Hepatocyte (in vitro differentiated cells): ENCODE data around the gene GLMP. TPM values are rescaled to one million over a fixed set of nuclear protein-coding genes. Genes with fewer than 3 reads are reported as not detected.
A peak's percentile ranks its signal among the peaks of the same experiment; 100 is the strongest.

Experiments
- DNase-seq: peaks from one replicate; pipeline ENCODE4 v3.0.0-alpha.2; 2016; ENCODE audit warnings: low spot score
- H2AFZ ChIP-seq: fragments of 200-600 bp; sonication (generic); 2 replicates; pipeline ENCODE4 v1.6.0; 2016; ENCODE audit warnings: antibody characterized with exemption, mild to moderate bottlenecking
- H3K27ac ChIP-seq: fragments of 200-600 bp; sonication (generic); 2 replicates; pipeline ENCODE4 v1.5.1; 2016; ENCODE audit warnings: mild to moderate bottlenecking
- H3K27me3 ChIP-seq: fragments of 200-600 bp; sonication (generic); 2 replicates; pipeline ENCODE4 v1.6.1; 2016
- H3K36me3 ChIP-seq: fragments of 200-600 bp; sonication (generic); replicated peaks from 2 replicates; pipeline ENCODE4 v1.5.1; 2016; ENCODE audit warnings: low read depth; ENCODE audit not compliant: insufficient read depth
- H3K4me1 ChIP-seq: fragments of 200-600 bp; sonication (generic); 2 replicates; pipeline ENCODE4 v1.5.1; 2016; ENCODE audit warnings: mild to moderate bottlenecking, moderate library complexity; ENCODE audit not compliant: insufficient read depth
- H3K4me2 ChIP-seq: fragments of 200-600 bp; sonication (generic); 2 replicates; pipeline ENCODE4 v1.6.0; 2016
- H3K4me3 ChIP-seq: fragments of 200-600 bp; sonication (generic); 2 replicates; pipeline ENCODE4 v1.5.1; 2016; ENCODE audit warnings: mild to moderate bottlenecking
- H3K79me2 ChIP-seq: fragments of 200-600 bp; sonication (generic); 2 replicates; pipeline ENCODE4 v1.6.0; 2017; ENCODE audit warnings: mild to moderate bottlenecking
- H3K9me2 ChIP-seq: fragments of 200-600 bp; sonication (generic); replicated peaks from 2 replicates; pipeline ENCODE4 v1.6.0; 2017; ENCODE audit warnings: mild to moderate bottlenecking; ENCODE audit not compliant: insufficient read depth
- H3K9me3 ChIP-seq: fragments of 200-600 bp; sonication (generic); 2 replicates; pipeline ENCODE4 v1.5.1; 2016; ENCODE audit warnings: low read depth, mild to moderate bottlenecking
- H4K20me1 ChIP-seq: fragments of 200-600 bp; sonication (generic); 2 replicates; pipeline ENCODE4 v1.6.0; 2016; ENCODE audit warnings: mild to moderate bottlenecking; ENCODE audit not compliant: insufficient read depth, poor library complexity, severe bottlenecking
- CTCF ChIP-seq: fragments of 200-600 bp; sonication (generic); IDR thresholded peaks from 2 replicates; pipeline ENCODE4 v1.5.1; 2016; ENCODE audit warnings: antibody characterized with exemption, mild to moderate bottlenecking; ENCODE audit not compliant: poor library complexity
- EZH2 ChIP-seq: fragments of 200-600 bp; sonication (generic); IDR thresholded peaks from 2 replicates; pipeline ENCODE4 v1.6.1; 2016; ENCODE audit warnings: antibody characterized with exemption, mild to moderate bottlenecking, borderline replicate concordance
- EZH2phosphoT487 ChIP-seq: fragments of 200-600 bp; sonication (generic); IDR thresholded peaks from one replicate; pipeline ENCODE4 v1.6.1; 2018; ENCODE audit warnings: antibody characterized with exemption, mild to moderate bottlenecking, low read depth, moderate library complexity; ENCODE audit not compliant: unreplicated experiment, severe bottlenecking
- WGBS: methylation state at CpG from one replicate; pipeline ENCODE4 v1.1.6; 2016; ENCODE audit warnings: low lambda C conversion rate; ENCODE audit errors: missing lambda C conversion rate; 5-methylcytosine and 5-hydroxymethylcytosine counted together
- polyA plus RNA-seq: library from polyadenylated mRNA; unstranded; fragments of >200 nt; fragmentation: Nextera tagmentation; extraction: Ambion mirVana; gene quantifications from 2 replicates; pipeline ENCODE4 v1.2.1, GENCODE V29; 2016
- total RNA-seq: library from RNA; depleted of rRNA; stranded (reverse); fragments of >200 nt; gene quantifications from 2 replicates; pipeline ENCODE4 v1.2.3, GENCODE V29; 2014

GLMP gene
- total and polyA plus RNA-seq, 2 experiments from 2014 or later = 158 to 206 TPM

- 1% methylated on average over 47 of the region's 47 CpGs for WGBS
- TF ChIP-seq EZH2 (no peak), EZH2phosphoT487 (no peak), CTCF (no peak)
- peaks cover 36% of the 10 kb centered on the region for H3K79me2 ChIP-seq
These were observed 42.9 kb upstream of the GLMP start, which contains the start of the genes CCT3 and TSACC for GRCh38 chr1:156338180-156338976. Gene CCT3 (minus strand): TSS chr1:156338292. CDS start chr1:156338184, 108 bp downstream. Gene TSACC (plus strand): TSS chr1:156338526. CDS start chr1:156339758, 1,232 bp downstream.

GRCh38 chr1:156337888-156338179 is 42.4 kb upstream of the GLMP start:
- H3K36me3 ChIP-seq = no peaks in the 10 kb centered on the region
- WGBS = 0% methylated on average over 12 of the region's 14 CpGs
- peaks cover 9% of the 10 kb centered on the region for H4K20me1 ChIP-seq
- no peak for DNase-seq
- H3K4me1 ChIP-seq = peaks cover 7% of the 10 kb centered on the region
- H3K4me3 ChIP-seq = peak overlapping the region; percentile 52
- H2AFZ ChIP-seq = peak overlapping the region; percentile 34
- no peaks in the 10 kb centered on the region for H3K9me3 ChIP-seq
- H3K27me3 ChIP-seq = no peaks in the 10 kb centered on the region
- peaks cover 37% of the 10 kb centered on the region for H3K79me2 ChIP-seq
- H3K27ac ChIP-seq = peak overlapping the region; percentile 49
- H3K9me2 ChIP-seq = no peaks in the 10 kb centered on the region
- H3K4me2 ChIP-seq = peak overlapping the region; percentile 79
- no peak for TF ChIP-seq CTCF
- no peak for TF ChIP-seq EZH2
- no peak for TF ChIP-seq EZH2phosphoT487

More at GRCh38 chr1:156338180-156338976, 42.9 kb upstream of the GLMP start, which contains the start of the genes CCT3 and TSACC:
- Histone ChIP-seq H3K36me3 (no peaks in the 10 kb centered on the region), H3K4me3 (peak within 1 kb of the TSS; percentile 52), H3K9me2 (no peaks in the 10 kb centered on the region), H2AFZ (peak within 1 kb of the TSS; percentile 56), H3K27ac (peak within 1 kb of the TSS; percentile 49), H3K4me1 (peaks cover 7% of the 10 kb centered on the region), H3K9me3 (no peaks in the 10 kb centered on the region), H4K20me1 (peaks cover 9% of the 10 kb centered on the region), H3K4me2 (peak within 1 kb of the TSS; percentile 79), H3K27me3 (no peaks in the 10 kb centered on the region)
- peak; percentile 99 for DNase-seq

GRCh38 chr1:156337052-156337887 is 41.8 kb upstream of the GLMP start:
- TF ChIP-seq EZH2phosphoT487 (no peak), CTCF (no peak), EZH2 (no peak)
- H3K36me3 ChIP-seq = peaks cover 4% of the 10 kb centered on the region
- DNase-seq = no peak
- H3K9me2 ChIP-seq = no peaks in the 10 kb centered on the region
- H4K20me1 ChIP-seq = peaks cover 9% of the 10 kb centered on the region
- H3K9me3 ChIP-seq = no peaks in the 10 kb centered on the region
- H3K4me1 ChIP-seq = peaks cover 7% of the 10 kb centered on the region
- 29% methylated on average over 34 of the region's 34 CpGs for WGBS
- no peaks in the 10 kb centered on the region for H3K27me3 ChIP-seq
- peak overlapping the region; percentile 52 for H3K4me3 ChIP-seq
- peak overlapping the region; percentile 49 for H3K27ac ChIP-seq
- H3K4me2 ChIP-seq = peak overlapping the region; percentile 79
- peaks cover 43% of the 10 kb centered on the region for H3K79me2 ChIP-seq
- H2AFZ ChIP-seq = peak overlapping the region; percentile 34
